HepG2 (cell line): ENCODE measurements around the gene NOA1. TPM values are rescaled to one million over a fixed set of nuclear protein-coding genes. Genes with fewer than 3 reads are reported as not detected.

ENCODE experiments used
- ZBTB42 ChIP-seq: sonication (generic); formaldehyde crosslinking; IDR thresholded peaks from 2 replicates; pipeline ENCODE4 v1.5.0; 2020; ENCODE audit warnings: mild to moderate bottlenecking, missing genetic modification reagents
- ZFY ChIP-seq: sonication (generic); formaldehyde crosslinking; IDR thresholded peaks from 2 replicates; pipeline ENCODE4 v1.4.0; 2020; ENCODE audit warnings: missing genetic modification reagents
- ZNF552 ChIP-seq: sonication (generic); formaldehyde crosslinking; IDR thresholded peaks from 2 replicates; pipeline ENCODE4 v1.9.0; 2022; ENCODE audit warnings: missing genetic modification reagents, mild to moderate bottlenecking, borderline replicate concordance
- ZNF775 ChIP-seq: sonication (generic); formaldehyde crosslinking; IDR thresholded peaks from 2 replicates; pipeline ENCODE4 v1.4.0; 2020; ENCODE audit warnings: missing genetic modification reagents, mild to moderate bottlenecking, moderate library complexity, borderline replicate concordance
- polyA plus RNA-seq, 8 experiments: library from polyadenylated mRNA; depleted of rRNA in 3 of 8; stranded (reverse) in 7 of 8; unstranded in 1 of 8; fragments of >200 nt; fragmentation: Illumina TruSeq in 4 of 8; extraction: Trizol in 4 of 8; gene quantifications; 2 replicates each; pipeline versions ENCODE4 v1.2.1 to v1.2.3, GENCODE V29; 2011 to 2016; ENCODE audit warnings: low read depth in 4 of 8, missing spikeins in 1 of 8, mixed read lengths in 1 of 8; ENCODE audit not compliant: insufficient read depth in 1 of 8
- total RNA-seq, 5 experiments: library from RNA; depleted of rRNA; stranded (reverse); fragments of >200 nt; fragmentation: Illumina TruSeq; extraction: Trizol; gene quantifications; 2 replicates each; pipeline ENCODE4 v1.2.3, GENCODE V29; 2016; ENCODE audit warnings: low read depth in 1 of 5
- TF ChIP-seq, protein P1 (sequence below), 2 experiments: fragments of 450-650 bp in 1 of 2; sonication (generic) in 1 of 2; formaldehyde crosslinking in 1 of 2; IDR thresholded peaks; 2 replicates each; pipeline versions ENCODE4 v1.6.1 to v1.8.0; 2016 to 2022; ENCODE audit warnings: antibody characterized with exemption in 1 of 2, mild to moderate bottlenecking in 1 of 2, missing genetic modification reagents in 1 of 2
- TF ChIP-seq, protein P2 (sequence below): sonication (generic); formaldehyde crosslinking; IDR thresholded peaks from 2 replicates; pipeline ENCODE4 v1.8.1; 2023; ENCODE audit warnings: mild to moderate bottlenecking, missing genetic modification reagents, borderline replicate concordance
- TF ChIP-seq, protein P3 (sequence below): IDR thresholded peaks from 2 replicates; pipeline ENCODE4 v1.6.1; 2016; ENCODE audit warnings: mild to moderate bottlenecking
- TF ChIP-seq, protein P4 (sequence below): sonication (generic); formaldehyde crosslinking; conservative IDR thresholded peaks from 2 replicates; pipeline ENCODE4 v1.8.0; 2022; ENCODE audit warnings: low read depth, missing genetic modification reagents
- TF ChIP-seq, protein P5 (sequence below): sonication (generic); formaldehyde crosslinking; IDR thresholded peaks from 2 replicates; pipeline ENCODE4 v1.5.0; 2020; ENCODE audit warnings: mild to moderate bottlenecking, missing genetic modification reagents

The NOA1 gene
- total and polyA plus RNA-seq, 2 of the 13 experiments (the other 11 are each of a cell fraction or from before 2014, with no cell fraction given): 17.3 to 19.0 TPM

DNA sequence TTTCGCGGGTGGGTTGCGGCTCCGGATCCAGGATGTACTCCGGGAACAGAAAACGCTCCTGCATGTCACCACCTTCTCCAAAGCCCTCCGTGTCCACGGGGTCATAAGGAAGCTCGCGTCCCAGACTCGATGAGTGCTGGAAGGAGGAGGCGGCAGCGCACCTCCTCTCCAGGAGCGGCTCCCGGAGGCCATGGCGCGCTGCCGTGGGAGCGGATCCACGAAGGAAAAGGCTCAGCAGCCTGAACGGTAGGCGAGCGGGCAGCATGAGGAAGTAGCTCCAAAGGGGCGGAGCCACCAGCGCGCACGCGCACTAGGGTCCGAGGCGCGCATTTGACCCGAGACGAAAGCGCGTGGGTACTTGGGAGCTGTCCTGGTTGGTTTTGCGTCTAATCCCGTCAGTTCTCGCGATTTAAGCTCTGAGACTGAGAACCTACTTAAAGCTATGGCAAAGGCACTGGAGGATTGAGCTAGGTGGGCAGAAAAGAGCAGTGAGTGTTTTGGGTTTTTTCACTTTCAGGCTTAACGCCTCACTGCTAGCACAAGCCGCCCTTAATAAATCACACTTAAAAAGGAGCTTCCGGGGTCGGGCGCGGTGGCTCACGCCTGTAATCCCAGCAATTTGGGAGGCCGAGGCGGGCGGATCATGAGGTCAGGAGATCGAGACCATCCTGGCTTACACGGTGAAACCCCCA lies at the start of gene NOA1 (continued):
- TF ChIP-seq, protein P1, sequence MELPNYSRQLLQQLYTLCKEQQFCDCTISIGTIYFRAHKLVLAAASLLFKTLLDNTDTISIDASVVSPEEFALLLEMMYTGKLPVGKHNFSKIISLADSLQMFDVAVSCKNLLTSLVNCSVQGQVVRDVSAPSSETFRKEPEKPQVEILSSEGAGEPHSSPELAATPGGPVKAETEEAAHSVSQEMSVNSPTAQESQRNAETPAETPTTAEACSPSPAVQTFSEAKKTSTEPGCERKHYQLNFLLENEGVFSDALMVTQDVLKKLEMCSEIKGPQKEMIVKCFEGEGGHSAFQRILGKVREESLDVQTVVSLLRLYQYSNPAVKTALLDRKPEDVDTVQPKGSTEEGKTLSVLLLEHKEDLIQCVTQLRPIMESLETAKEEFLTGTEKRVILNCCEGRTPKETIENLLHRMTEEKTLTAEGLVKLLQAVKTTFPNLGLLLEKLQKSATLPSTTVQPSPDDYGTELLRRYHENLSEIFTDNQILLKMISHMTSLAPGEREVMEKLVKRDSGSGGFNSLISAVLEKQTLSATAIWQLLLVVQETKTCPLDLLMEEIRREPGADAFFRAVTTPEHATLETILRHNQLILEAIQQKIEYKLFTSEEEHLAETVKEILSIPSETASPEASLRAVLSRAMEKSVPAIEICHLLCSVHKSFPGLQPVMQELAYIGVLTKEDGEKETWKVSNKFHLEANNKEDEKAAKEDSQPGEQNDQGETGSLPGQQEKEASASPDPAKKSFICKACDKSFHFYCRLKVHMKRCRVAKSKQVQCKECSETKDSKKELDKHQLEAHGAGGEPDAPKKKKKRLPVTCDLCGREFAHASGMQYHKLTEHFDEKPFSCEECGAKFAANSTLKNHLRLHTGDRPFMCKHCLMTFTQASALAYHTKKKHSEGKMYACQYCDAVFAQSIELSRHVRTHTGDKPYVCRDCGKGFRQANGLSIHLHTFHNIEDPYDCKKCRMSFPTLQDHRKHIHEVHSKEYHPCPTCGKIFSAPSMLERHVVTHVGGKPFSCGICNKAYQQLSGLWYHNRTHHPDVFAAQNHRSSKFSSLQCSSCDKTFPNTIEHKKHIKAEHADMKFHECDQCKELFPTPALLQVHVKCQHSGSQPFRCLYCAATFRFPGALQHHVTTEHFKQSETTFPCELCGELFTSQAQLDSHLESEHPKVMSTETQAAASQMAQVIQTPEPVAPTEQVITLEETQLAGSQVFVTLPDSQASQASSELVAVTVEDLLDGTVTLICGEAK (IDR thresholded peaks at IDR 0.05): no peak
- TF ChIP-seq, protein P1 (CRISPR knock-in tag; IDR thresholded peaks at IDR 0.05): no peak
- TF ChIP-seq ZFY (CRISPR knock-in tag) (no peak; the same call in 1 of the 2 replicates), ZBTB42 (CRISPR knock-in tag) (0 out of 2 replicates have a peak, but pooled peaks have one; percentile 3), ZNF775 (no peak), ZNF552 (CRISPR knock-in tag) (no peak)
- TF ChIP-seq, protein P2, sequence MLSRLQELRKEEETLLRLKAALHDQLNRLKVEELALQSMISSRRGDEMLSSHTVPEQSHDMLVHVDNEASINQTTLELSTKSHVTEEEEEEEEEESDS (CRISPR knock-in tag): no peak
- TF ChIP-seq, protein P3, sequence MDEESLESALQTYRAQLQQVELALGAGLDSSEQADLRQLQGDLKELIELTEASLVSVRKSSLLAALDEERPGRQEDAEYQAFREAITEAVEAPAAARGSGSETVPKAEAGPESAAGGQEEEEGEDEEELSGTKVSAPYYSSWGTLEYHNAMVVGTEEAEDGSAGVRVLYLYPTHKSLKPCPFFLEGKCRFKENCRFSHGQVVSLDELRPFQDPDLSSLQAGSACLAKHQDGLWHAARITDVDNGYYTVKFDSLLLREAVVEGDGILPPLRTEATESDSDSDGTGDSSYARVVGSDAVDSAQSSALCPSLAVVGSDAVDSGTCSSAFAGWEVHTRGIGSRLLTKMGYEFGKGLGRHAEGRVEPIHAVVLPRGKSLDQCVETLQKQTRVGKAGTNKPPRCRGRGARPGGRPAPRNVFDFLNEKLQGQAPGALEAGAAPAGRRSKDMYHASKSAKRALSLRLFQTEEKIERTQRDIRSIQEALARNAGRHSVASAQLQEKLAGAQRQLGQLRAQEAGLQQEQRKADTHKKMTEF: no peak
- TF ChIP-seq, protein P4, sequence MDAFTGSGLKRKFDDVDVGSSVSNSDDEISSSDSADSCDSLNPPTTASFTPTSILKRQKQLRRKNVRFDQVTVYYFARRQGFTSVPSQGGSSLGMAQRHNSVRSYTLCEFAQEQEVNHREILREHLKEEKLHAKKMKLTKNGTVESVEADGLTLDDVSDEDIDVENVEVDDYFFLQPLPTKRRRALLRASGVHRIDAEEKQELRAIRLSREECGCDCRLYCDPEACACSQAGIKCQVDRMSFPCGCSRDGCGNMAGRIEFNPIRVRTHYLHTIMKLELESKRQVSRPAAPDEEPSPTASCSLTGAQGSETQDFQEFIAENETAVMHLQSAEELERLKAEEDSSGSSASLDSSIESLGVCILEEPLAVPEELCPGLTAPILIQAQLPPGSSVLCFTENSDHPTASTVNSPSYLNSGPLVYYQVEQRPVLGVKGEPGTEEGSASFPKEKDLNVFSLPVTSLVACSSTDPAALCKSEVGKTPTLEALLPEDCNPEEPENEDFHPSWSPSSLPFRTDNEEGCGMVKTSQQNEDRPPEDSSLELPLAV (CRISPR knock-in tag): no peak
- TF ChIP-seq, protein P5, sequence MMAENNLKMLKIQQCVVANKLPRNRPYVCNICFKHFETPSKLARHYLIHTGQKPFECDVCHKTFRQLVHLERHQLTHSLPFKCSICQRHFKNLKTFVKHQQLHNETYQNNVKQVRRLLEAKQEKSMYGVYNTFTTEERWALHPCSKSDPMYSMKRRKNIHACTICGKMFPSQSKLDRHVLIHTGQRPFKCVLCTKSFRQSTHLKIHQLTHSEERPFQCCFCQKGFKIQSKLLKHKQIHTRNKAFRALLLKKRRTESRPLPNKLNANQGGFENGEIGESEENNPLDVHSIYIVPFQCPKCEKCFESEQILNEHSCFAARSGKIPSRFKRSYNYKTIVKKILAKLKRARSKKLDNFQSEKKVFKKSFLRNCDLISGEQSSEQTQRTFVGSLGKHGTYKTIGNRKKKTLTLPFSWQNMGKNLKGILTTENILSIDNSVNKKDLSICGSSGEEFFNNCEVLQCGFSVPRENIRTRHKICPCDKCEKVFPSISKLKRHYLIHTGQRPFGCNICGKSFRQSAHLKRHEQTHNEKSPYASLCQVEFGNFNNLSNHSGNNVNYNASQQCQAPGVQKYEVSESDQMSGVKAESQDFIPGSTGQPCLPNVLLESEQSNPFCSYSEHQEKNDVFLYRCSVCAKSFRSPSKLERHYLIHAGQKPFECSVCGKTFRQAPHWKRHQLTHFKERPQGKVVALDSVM: no peak
